ENCODE results near the gene GAPVD1.
"Not testable (repeated sequence)": the region's sequence is repeated elsewhere in the genome, so short reads cannot be mapped to it uniquely, and the experiment has no call there.

The GAPVD1 gene

DNA sequence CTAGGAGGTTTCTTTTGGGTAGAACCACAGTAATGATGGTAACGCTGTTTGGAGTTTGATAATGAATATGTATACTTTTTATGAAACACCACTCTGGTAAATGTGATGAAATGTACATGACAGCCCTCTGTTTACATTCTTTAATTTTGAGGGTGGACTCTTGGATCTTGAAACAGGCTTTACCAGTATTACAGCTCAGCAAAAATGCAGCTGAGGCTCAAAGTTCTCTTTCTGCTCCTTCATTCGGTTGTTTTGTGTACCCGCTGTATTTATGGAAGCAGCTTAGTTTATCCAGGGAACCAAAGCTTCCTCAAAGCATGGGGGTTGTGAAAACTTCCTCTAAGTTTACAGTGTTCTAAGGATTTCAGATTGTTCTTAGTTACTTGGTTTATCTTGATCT lies 11.1 kb downstream of the GAPVD1 start:
- Histone ChIP-seq H3K27me3 (replicated peaks; ENCODE audit: control insufficient read depth, insufficient read depth, low read length) (no peaks in the 10 kb centered on the region), H3K4me3 (replicated peaks; ENCODE audit: low read depth, low read length) (no peak overlapping the region), H3K36me3 (ENCODE audit: control insufficient read depth, insufficient read depth, low read length) (no peaks in the 10 kb centered on the region)
- TF ChIP-seq, protein P1, sequence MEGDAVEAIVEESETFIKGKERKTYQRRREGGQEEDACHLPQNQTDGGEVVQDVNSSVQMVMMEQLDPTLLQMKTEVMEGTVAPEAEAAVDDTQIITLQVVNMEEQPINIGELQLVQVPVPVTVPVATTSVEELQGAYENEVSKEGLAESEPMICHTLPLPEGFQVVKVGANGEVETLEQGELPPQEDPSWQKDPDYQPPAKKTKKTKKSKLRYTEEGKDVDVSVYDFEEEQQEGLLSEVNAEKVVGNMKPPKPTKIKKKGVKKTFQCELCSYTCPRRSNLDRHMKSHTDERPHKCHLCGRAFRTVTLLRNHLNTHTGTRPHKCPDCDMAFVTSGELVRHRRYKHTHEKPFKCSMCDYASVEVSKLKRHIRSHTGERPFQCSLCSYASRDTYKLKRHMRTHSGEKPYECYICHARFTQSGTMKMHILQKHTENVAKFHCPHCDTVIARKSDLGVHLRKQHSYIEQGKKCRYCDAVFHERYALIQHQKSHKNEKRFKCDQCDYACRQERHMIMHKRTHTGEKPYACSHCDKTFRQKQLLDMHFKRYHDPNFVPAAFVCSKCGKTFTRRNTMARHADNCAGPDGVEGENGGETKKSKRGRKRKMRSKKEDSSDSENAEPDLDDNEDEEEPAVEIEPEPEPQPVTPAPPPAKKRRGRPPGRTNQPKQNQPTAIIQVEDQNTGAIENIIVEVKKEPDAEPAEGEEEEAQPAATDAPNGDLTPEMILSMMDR (IDR thresholded peaks at IDR 0.05; ENCODE audit: insufficient read depth, low read length, poor library complexity, severe bottlenecking): no peak
- no peak for DNase-seq (ENCODE audit: extremely low read depth, insufficient read length)

DNA sequence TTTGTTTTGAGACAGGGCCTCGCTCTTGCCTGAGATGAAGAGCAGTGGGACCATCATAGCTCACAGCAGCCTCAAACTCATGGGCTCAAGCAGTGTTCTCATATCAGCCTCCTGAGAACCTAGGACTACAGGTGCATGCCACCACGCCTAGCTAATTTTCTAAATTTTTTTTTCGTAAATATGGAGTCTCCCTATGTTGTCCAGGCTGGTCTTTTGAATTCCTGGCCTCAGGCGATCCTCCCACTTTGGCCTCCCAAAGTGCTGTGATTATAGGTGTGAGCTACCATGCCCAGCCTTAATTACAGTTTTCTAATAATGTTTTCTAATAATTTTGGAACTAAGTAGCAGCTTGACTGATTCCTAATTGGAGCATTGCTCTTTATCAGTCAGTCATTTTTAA lies 15.1 kb downstream of the GAPVD1 start:
- Histone ChIP-seq H3K27me3 (replicated peaks; ENCODE audit: control insufficient read depth, insufficient read depth, low read length) (no peaks in the 10 kb centered on the region), H3K36me3 (ENCODE audit: control insufficient read depth, insufficient read depth, low read length) (no peaks in the 10 kb centered on the region), H3K4me3 (replicated peaks; ENCODE audit: low read depth, low read length) (no peak overlapping the region)
- TF ChIP-seq, protein P1 (IDR thresholded peaks at IDR 0.05; ENCODE audit: insufficient read depth, low read length, poor library complexity, severe bottlenecking): no peak
- DNase-seq (ENCODE audit: extremely low read depth, insufficient read length): no peak

DNA sequence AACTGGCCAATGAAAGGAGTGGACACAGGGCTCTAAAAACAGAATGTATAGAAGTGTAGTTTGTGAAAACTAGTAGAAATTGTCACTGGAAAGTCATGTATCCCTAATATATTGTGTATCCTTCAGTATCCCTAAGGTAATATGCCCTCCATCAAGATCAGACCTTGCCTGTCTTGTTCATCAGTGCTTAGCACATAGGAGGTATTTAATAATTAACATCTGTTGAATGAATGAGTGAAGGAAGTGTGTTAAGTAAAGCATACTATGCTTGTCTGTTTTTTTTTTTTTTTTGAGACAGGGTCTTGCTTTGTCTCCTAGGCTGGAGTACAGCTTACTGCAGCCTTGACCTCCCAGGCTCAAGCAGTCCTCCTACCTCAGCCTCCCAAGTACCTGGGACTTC lies 15.8 kb downstream of the GAPVD1 start:
- no peak overlapping the region for H3K4me3 ChIP-seq (replicated peaks; ENCODE audit: low read depth, low read length)
- H3K27me3 ChIP-seq (replicated peaks; ENCODE audit: control insufficient read depth, insufficient read depth, low read length): no peaks in the 10 kb centered on the region
- no peaks in the 10 kb centered on the region for H3K36me3 ChIP-seq (ENCODE audit: control insufficient read depth, insufficient read depth, low read length)
- TF ChIP-seq, protein P1 (IDR thresholded peaks at IDR 0.05; ENCODE audit: insufficient read depth, low read length, poor library complexity, severe bottlenecking): no peak
- DNase-seq (ENCODE audit: extremely low read depth, insufficient read length): no peak

DNA sequence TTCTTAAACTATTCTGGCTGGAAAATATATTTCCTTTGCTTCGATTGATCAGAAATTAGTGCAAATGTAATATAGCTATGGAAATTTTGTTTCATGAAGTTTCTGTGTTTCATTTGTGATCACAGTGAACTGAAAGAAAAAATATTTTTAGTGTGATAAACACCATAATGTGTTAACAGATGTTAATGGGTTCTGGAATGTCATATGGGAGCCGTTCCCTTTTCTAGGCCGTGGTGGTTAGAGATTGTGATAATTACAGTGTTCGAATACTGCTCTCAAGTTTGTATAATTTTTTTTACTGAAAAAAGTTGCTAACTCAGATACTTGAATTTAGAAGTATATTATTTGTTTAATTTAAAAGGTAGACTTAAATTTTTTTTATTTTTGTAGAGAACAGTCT lies 19.3 kb downstream of the GAPVD1 start:
- Histone ChIP-seq H3K4me3 (replicated peaks; ENCODE audit: low read depth, low read length) (no peak overlapping the region), H3K27me3 (replicated peaks; ENCODE audit: control insufficient read depth, insufficient read depth, low read length) (no peaks in the 10 kb centered on the region), H3K36me3 (ENCODE audit: control insufficient read depth, insufficient read depth, low read length) (no peaks in the 10 kb centered on the region; the same call in 1 of the 2 replicates)
- TF ChIP-seq, protein P1 (IDR thresholded peaks at IDR 0.05; ENCODE audit: insufficient read depth, low read length, poor library complexity, severe bottlenecking): no peak
- DNase-seq (ENCODE audit: extremely low read depth, insufficient read length): no peak

DNA sequence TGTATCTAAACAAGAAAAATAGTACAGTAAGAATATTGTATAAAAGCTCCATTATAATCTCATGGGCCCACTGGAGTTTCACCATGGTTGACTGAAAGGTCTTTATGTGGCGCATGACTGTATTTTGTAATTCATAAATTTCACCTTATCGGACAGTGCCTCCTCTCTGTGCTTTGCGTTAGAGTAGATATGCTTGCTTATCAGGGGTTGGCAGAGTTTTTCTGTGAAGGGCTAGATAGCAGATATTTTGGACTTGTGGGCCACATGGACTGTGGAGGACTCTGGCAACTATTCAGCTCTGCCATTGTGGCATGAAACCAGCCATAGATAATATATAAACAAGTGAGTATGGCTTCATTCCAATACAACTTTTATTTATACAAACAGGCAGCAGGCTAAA lies 23.2 kb downstream of the GAPVD1 start:
- no peak for DNase-seq (ENCODE audit: extremely low read depth, insufficient read length)
- Histone ChIP-seq H3K27me3 (replicated peaks; ENCODE audit: control insufficient read depth, insufficient read depth, low read length) (no peaks in the 10 kb centered on the region), H3K4me3 (replicated peaks; ENCODE audit: low read depth, low read length) (no peak overlapping the region), H3K36me3 (ENCODE audit: control insufficient read depth, insufficient read depth, low read length) (no peaks in the 10 kb centered on the region; the same call in 1 of the 2 replicates)
- TF ChIP-seq, protein P1 (IDR thresholded peaks at IDR 0.05; ENCODE audit: insufficient read depth, low read length, poor library complexity, severe bottlenecking): no peak

DNA sequence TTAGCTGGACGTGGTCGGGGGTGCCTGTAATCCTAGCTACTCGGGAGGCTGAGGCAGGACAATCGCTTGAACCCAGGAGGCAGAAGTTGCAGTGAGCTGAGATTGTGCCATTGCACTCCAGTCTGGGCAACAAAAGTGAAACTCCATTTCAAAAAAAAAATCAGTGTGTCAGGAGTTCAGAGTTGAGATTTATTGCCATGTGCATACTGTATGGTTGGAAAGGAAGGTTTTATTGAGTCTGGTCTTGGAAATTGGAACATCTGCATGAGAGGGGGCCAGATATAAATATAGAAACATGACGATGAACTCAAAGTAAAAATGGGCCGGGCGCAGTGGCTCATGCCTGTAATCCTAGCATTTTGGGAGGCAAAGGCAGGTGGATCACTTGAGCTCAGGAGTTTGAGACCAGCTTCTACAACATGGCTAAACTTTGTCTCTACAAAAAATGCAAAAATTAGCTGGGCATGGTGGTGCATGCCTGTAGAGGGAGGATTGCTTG lies 25.4 kb downstream of the GAPVD1 start:
- not testable (repeated sequence) for H3K4me3 ChIP-seq (replicated peaks; ENCODE audit: low read depth, low read length)

More for the DNA sequence above, 25.4 kb downstream of the GAPVD1 start:
- H3K36me3 ChIP-seq (ENCODE audit: control insufficient read depth, insufficient read depth, low read length); H3K27me3 ChIP-seq (replicated peaks; ENCODE audit: control insufficient read depth, insufficient read depth, low read length); DNase-seq (ENCODE audit: extremely low read depth, insufficient read length): not testable (repeated sequence)
